GM12801 (cell line): ENCODE data around the gene RHOBTB1.

ENCODE experiments used
- TF ChIP-seq, protein P1 (sequence below): IDR thresholded peaks from one replicate; pipeline ENCODE4 v1.5.1; 2011; ENCODE audit warnings: control low read depth; ENCODE audit not compliant: insufficient read length; ENCODE audit errors: extremely low read depth

RHOBTB1 gene

GRCh38 chr10:60970526-60970925 is 26.5 kb upstream of the RHOBTB1 start:
- TF ChIP-seq, protein P1, sequence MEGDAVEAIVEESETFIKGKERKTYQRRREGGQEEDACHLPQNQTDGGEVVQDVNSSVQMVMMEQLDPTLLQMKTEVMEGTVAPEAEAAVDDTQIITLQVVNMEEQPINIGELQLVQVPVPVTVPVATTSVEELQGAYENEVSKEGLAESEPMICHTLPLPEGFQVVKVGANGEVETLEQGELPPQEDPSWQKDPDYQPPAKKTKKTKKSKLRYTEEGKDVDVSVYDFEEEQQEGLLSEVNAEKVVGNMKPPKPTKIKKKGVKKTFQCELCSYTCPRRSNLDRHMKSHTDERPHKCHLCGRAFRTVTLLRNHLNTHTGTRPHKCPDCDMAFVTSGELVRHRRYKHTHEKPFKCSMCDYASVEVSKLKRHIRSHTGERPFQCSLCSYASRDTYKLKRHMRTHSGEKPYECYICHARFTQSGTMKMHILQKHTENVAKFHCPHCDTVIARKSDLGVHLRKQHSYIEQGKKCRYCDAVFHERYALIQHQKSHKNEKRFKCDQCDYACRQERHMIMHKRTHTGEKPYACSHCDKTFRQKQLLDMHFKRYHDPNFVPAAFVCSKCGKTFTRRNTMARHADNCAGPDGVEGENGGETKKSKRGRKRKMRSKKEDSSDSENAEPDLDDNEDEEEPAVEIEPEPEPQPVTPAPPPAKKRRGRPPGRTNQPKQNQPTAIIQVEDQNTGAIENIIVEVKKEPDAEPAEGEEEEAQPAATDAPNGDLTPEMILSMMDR = no peak

GRCh38 chr10:60968504-60968903 is 24.5 kb upstream of the RHOBTB1 start:
- TF ChIP-seq, protein P1 = no peak

DNA sequence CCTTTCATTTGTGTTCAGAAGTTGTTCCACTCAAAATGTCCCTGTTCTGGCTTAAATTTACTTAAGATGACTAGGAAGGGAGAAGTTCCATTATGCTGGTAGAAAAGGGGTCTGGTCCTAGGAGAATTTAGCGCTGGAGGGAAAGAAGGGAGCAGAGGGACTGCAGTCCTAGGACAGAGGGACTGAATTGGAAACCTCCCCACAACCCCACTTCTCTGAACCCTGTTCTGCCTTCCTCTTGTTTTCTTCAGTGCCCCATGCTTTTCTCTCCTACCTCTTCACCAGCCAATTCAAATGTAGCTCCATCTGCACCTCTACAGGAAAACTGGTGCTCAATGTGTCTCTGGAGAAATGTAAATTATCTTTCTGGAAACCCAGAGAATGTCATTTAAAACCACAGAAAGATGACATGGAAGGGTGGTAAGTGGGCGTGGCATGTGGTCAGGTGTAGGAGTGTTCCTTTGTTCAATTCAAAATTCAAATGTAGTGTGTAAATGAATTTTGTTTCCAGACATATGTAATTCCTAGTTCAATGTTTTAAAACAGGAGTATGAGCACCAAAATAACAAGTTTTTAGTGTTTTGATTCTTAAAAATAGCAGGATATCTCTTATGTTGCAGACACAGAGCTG is 24.0 kb upstream of the RHOBTB1 start:
- TF ChIP-seq, protein P1 = no peak

DNA sequence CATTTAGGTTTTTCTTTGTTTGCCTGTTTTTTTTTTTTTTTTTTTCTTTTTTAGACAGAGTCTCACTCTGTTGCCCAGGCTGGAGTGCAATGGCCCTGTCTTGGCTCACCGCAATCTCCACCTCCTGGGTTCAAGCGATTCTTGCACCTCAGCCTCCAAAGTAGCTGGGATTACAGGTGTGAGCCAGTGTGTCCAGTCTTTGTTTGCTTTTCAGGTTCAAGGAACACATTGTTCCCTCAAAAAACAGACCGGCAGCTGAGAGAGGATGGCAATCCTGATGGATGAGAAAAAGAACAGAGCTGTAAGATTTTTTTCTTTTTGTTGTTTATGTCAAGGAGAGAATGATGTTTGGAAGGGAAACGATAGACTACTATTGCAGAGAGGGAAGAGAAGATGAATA is 23.3 kb upstream of the RHOBTB1 start:
- TF ChIP-seq, protein P1 = no peak

DNA sequence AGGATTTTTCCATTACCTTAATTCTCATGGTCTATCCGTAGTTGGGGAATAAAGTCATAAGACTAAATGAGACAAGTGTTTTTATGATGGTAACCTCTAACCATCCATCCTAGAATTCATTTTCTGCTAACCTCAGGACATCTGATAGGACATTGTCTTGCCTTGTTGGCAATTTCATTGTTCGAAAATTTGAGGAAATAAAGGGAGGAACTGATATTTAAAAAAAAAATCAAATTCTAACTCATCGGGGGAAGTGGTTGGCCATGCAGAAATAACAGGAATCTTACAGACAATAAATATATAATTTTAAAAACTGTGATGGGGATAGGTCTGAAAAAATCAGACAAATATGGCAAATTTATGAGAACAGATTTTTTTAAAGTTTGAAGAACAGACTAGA is 21.7 kb upstream of the RHOBTB1 start:
- TF ChIP-seq, protein P1 = no peak

GRCh38 chr10:60964257-60965235 is 20.6 kb upstream of the RHOBTB1 start:
- TF ChIP-seq, protein P1 = no peak

- TF ChIP-seq, protein P1 = no peak
These were observed 19.7 kb upstream of the RHOBTB1 start for GRCh38 chr10:60963441-60964256.
